Glutamatergic neuron (in vitro differentiated cells): Measurements from ENCODE around the gene CHRM1. TPM values are rescaled to one million over a fixed set of nuclear protein-coding genes. Genes with fewer than 3 reads are reported as not detected.

Experiments
- DNase-seq: peaks from one replicate; pipeline ENCODE4 v3.0.0; 2022
- H3K27ac Mint-ChIP-seq: one replicate; pipeline ENCODE4 v1.8.0; 2020; ENCODE audit warnings: mild to moderate bottlenecking, mixed read lengths, inconsistent platforms; ENCODE audit not compliant: unreplicated experiment
- H3K27me3 Mint-ChIP-seq: one replicate; pipeline ENCODE4 v1.8.0; 2020; ENCODE audit warnings: mild to moderate bottlenecking, moderate library complexity, mixed read lengths, inconsistent platforms; ENCODE audit not compliant: unreplicated experiment
- H3K36me3 Mint-ChIP-seq: one replicate; pipeline ENCODE4 v1.8.0; 2020; ENCODE audit warnings: mild to moderate bottlenecking, mixed read lengths, inconsistent platforms; ENCODE audit not compliant: unreplicated experiment
- H3K4me1 Mint-ChIP-seq: one replicate; pipeline ENCODE4 v1.8.0; 2020; ENCODE audit warnings: mild to moderate bottlenecking, low read depth, mixed read lengths, inconsistent platforms; ENCODE audit not compliant: unreplicated experiment
- H3K4me3 Mint-ChIP-seq: one replicate; pipeline ENCODE4 v1.8.0; 2020; ENCODE audit warnings: mild to moderate bottlenecking, mixed read lengths, inconsistent platforms; ENCODE audit not compliant: unreplicated experiment
- H3K9me3 Mint-ChIP-seq: one replicate; pipeline ENCODE4 v1.8.0; 2020; ENCODE audit warnings: mild to moderate bottlenecking, moderate library complexity, mixed read lengths, inconsistent platforms; ENCODE audit not compliant: unreplicated experiment
- total RNA-seq: library from RNA; stranded (reverse); fragmentation: NEBNext Ultra II Directional; extraction: Animal tissue kit (Norgen Biotek cat#: 25700); gene quantifications from one replicate; pipeline ENCODE4 v1.2.1, GENCODE V29; 2021; ENCODE audit not compliant: unreplicated experiment
- TF ChIP-seq, protein P1 (sequence below): fragments of 200-600 bp; sonication (generic); IDR thresholded peaks from one replicate; pipeline ENCODE4 v1.5.0; 2021; ENCODE audit not compliant: partially characterized antibody, unreplicated experiment

CHRM1 gene
- total RNA-seq, 1 donor from 2014 or later, result not detected

DNA sequence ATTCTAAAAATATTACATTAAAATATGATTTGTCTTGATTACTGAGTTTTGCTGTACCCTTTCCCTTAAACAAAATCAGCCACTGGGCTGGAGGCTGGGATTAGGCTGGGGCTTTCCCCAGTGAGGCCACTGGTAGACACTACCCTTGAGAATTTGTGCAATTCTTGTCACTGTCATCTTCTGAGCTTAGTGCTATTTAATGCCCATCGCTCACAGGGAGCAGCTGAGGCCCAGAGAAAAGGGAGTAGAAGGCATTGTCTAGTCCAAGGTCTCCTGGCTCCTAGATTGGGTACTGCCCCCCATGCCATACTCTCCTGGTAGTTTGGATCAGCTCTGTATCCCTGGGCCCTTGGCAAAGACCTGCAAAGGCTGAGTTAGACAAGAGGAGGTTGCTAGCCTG is 6.7 kb downstream of the CHRM1 start:
- Mint-ChIP-seq H3K36me3 (no peaks in the 10 kb centered on the region), H3K27me3 (peaks cover 1% of the 10 kb centered on the region), H3K4me3 (no peak overlapping the region), H3K27ac (no peak overlapping the region), H3K4me1 (no peaks in the 10 kb centered on the region), H3K9me3 (no peaks in the 10 kb centered on the region)
- TF ChIP-seq, protein P1, sequence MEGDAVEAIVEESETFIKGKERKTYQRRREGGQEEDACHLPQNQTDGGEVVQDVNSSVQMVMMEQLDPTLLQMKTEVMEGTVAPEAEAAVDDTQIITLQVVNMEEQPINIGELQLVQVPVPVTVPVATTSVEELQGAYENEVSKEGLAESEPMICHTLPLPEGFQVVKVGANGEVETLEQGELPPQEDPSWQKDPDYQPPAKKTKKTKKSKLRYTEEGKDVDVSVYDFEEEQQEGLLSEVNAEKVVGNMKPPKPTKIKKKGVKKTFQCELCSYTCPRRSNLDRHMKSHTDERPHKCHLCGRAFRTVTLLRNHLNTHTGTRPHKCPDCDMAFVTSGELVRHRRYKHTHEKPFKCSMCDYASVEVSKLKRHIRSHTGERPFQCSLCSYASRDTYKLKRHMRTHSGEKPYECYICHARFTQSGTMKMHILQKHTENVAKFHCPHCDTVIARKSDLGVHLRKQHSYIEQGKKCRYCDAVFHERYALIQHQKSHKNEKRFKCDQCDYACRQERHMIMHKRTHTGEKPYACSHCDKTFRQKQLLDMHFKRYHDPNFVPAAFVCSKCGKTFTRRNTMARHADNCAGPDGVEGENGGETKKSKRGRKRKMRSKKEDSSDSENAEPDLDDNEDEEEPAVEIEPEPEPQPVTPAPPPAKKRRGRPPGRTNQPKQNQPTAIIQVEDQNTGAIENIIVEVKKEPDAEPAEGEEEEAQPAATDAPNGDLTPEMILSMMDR, result no peak
- no peak for DNase-seq

DNA sequence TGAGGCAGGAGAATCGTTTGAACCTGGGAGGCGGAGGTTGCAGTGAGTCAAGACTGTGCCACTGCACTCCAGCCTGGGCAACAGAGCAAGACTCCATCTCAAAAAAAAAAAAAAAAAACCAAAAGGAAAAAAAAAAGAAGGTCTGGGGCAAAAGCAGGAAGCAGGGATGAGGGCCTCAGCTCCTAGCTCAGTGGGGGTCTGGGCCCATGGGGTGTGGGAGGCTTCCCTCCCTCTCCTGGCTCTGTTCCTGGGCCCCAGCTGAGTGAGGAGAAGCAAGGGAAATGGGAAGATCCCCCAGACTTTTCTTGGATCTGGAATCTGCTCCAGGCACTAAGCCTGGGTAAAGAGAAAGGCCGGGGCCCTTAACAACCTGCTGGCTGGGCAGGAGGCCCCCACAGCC is 8.9 kb downstream of the CHRM1 start:
- TF ChIP-seq, protein P1, result no peak
- no peaks in the 10 kb centered on the region for H3K9me3 Mint-ChIP-seq
- no peaks in the 10 kb centered on the region for H3K4me1 Mint-ChIP-seq
- peaks cover 1% of the 10 kb centered on the region for H3K27me3 Mint-ChIP-seq
- no peak for DNase-seq
- no peaks in the 10 kb centered on the region for H3K36me3 Mint-ChIP-seq
- H3K4me3 Mint-ChIP-seq, result no peak overlapping the region
- no peak overlapping the region for H3K27ac Mint-ChIP-seq

DNA sequence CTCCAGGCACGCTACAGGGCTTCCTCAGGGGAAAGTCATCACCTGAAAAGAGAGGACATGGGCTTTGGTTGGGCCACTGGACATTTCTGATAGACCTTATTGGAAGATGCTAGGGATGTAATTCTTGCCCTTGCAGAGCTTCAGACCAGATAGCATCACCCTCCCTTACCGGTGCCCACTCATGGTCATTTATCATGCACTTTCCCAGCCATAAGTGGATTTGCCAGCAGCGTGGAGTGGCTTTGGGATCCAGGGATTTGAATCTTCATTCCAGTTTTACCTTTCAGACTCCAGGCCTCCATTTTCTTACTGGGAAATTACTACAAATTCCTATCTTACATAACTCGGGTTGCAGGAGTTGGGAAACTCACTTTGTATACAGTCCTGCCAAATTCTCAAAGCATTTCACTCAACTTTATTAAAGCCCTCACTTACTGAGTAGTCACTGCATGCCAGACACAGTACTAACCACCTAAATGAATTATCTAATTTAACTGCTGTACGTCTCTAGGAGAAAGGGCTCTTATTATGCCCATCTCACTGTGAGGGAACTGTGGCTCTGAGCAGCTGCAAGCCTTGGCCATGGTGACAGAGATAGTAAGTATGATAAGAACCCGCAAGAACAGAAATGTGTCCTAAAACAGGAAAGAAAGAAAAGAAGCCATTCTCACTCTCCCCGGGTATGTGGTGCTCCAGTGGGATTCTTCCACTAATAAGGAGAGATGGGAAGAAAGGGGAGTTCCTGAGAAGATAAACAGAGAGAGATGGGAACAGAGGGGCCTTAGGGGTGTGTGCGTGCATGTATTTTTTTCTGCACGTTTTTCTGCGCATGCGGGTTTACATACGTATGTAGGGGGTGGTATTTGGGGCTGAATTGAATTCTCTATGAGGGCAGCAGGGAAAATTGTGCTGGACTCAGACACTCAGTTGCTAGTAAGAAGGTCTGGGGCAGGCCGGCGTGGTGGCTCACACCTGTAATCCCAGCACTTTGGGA is 9.7 kb downstream of the CHRM1 start:
- Mint-ChIP-seq H3K4me3 (no peak overlapping the region), H3K9me3 (no peaks in the 10 kb centered on the region), H3K27me3 (no peaks in the 10 kb centered on the region), H3K4me1 (no peaks in the 10 kb centered on the region), H3K27ac (no peak overlapping the region), H3K36me3 (no peaks in the 10 kb centered on the region)
- DNase-seq, result no peak
- TF ChIP-seq, protein P1, result no peak

DNA sequence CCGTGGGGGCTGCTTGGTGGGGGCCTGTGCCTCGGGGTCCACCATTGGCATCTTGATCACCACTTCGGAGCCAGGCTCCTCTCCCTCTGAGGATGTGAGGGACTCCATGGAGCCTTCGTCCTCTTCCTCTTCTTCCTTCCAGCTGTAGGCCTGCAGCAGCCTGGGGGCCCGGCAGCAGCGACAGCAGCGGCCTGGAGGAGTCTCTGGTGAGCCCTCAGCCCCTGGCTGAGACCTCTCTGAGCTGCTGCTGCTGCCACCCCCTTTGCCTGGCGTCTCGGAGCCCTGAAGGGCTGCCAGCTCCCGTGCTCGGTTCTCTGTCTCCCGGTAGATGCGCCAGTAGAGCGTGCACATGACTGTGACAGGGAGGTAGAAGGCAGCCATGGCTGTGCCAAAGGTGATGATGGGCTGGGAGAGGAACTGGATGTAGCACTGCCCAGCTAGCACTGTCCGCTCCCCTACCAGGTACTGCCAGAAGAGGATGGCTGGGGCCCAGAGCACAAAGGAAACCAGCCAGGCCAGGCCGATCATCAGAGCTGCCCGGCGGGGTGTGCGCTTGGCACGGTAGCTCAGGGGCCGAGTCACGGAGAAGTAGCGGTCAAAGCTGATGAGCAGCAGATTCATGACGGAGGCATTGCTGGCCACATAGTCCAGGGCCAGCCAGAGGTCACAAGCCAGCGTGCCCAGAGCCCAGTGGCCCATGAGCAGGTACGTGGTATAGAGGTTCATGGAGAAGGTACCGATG is 10.9 kb downstream of the CHRM1 start:
- DNase-seq, result no peak
- no peaks in the 10 kb centered on the region for H3K9me3 Mint-ChIP-seq
- no peak overlapping the region for H3K27ac Mint-ChIP-seq
- no peaks in the 10 kb centered on the region for H3K36me3 Mint-ChIP-seq
- TF ChIP-seq, protein P1, result no peak
- no peak overlapping the region for H3K4me3 Mint-ChIP-seq
- no peaks in the 10 kb centered on the region for H3K27me3 Mint-ChIP-seq
- H3K4me1 Mint-ChIP-seq, result no peaks in the 10 kb centered on the region
